Adrenal gland (tissue), 12 donors: ENCODE measurements around the gene CBL. TPM values are rescaled to one million over a fixed set of nuclear protein-coding genes. Genes with fewer than 3 reads are reported as not detected.

Source experiments
- DNase-seq, 7 donors: peaks; one replicate each; pipeline ENCODE4 v3.0.0-alpha.2; 2019 to 2020
- H3K27ac ChIP-seq, 5 donors: fragments of 200-600 bp; sonication (generic) in 4 of 5; 1 replicate in 3 of 5; 2 replicates in 2 of 5; pipeline versions ENCODE4 v1.5.1 to v1.8.0; 2016 to 2020; ENCODE audit warnings: mild to moderate bottlenecking in 1 of 5
- H3K27me3 ChIP-seq: fragments of 200-600 bp; 2 replicates; pipeline ENCODE4 v1.8.0; 2021
- H3K36me3 ChIP-seq, 2 donors: fragments of 200-600 bp; replicated peaks in 1 of 2; 1 replicate in 1 of 2; 2 replicates in 1 of 2; pipeline versions ENCODE4 v1.5.1 to v1.8.0; 2018 to 2022
- H3K4me1 ChIP-seq, 2 donors: fragments of 200-600 bp; replicated peaks in 1 of 2; 1 replicate in 1 of 2; 2 replicates in 1 of 2; pipeline versions ENCODE4 v1.5.1 to v1.8.0; 2018 to 2021
- H3K4me3 ChIP-seq, 4 donors: fragments of 200-600 bp; sonication (generic) in 3 of 4; one replicate each; pipeline ENCODE4 v1.5.1; 2016 to 2018
- H3K9me3 ChIP-seq, 3 donors: fragments of 200-600 bp; sonication (generic) in 1 of 3; replicated peaks in 1 of 3; 1 replicate in 2 of 3; 2 replicates in 1 of 3; pipeline versions ENCODE4 v1.5.1 to v1.8.0; 2016 to 2021
- CTCF ChIP-seq, 6 experiments: fragments of 450-650 bp in 4 of 6; fragments of 200-600 bp in 2 of 6; sonication (generic) in 1 of 6; IDR thresholded peaks; 1 replicate in 5 of 6; 2 replicates in 1 of 6; pipeline versions ENCODE4 v1.5.1 to v1.8.0; 2016 to 2021; ENCODE audit warnings: antibody characterized with exemption in 6 of 6, mild to moderate bottlenecking in 2 of 6, moderate library complexity in 1 of 6
- POLR2A ChIP-seq, 2 donors: fragments of 450-650 bp; IDR thresholded peaks; one replicate each; pipeline ENCODE4 v1.6.1; 2017; ENCODE audit warnings: antibody characterized with exemption in 2 of 2, mild to moderate bottlenecking in 2 of 2, moderate library complexity in 1 of 2
- WGBS, 4 donors: extraction: QIAGEN DNeasy Blood & Tissue Kit in 2 of 4; methylation state at CpG; one replicate each; pipeline versions ENCODE4 v1.1.5 to v1.1.7; 2013 to 2017; 5-methylcytosine and 5-hydroxymethylcytosine counted together
- intact Hi-C, 2 donors: fragments of 100-400 bp; cut with DNase I; formaldehyde crosslinking; loops; one replicate each; pipeline versions ENCODE4 v1.14.1 to v1.15.0; 2022 to 2023
- polyA plus RNA-seq, 3 donors: library from polyadenylated mRNA; stranded (reverse); fragments of 200-250 nt in 2 of 3; fragments of 350-450 nt in 1 of 3; fragmentation: Illumina TruSeq in 1 of 3; extraction: RNeasy Lipid Tissue Mini Kit (QIAGEN cat#74804) in 1 of 3; gene quantifications; one replicate each; pipeline ENCODE4 v1.2.3, GENCODE V29; 2013 to 2014
- total RNA-seq, 9 donors: library from RNA; depleted of rRNA in 4 of 9; stranded (reverse); fragments of >200 nt in 4 of 9; fragments of 120-200 nt in 1 of 9; fragmentation: NEBNext Ultra II Directional in 1 of 9; extraction: Animal tissue kit (Norgen Biotek cat#: 25700) in 1 of 9; gene quantifications; one replicate each; pipeline versions ENCODE4 v1.1.0 to v1.2.4, GENCODE V29; 2013 to 2023
- donor health status: healthy with polysubstance abuse.
- donor health status: Bipolar disorder and iron deficiency.
- donor health status: DM: yes; HTN: yes; CAD: no.
- donor health status: DM: no; HTN: no; CAD: no.
- donor health status: DM: no; HTN: no; CAD: no.
- donor health status: DM: yes; HTN: yes; CAD: no.

Gene CBL
- total and polyA plus RNA-seq, 12 donors = 4.9 to 21.9 (median 13.5) TPM

DNA sequence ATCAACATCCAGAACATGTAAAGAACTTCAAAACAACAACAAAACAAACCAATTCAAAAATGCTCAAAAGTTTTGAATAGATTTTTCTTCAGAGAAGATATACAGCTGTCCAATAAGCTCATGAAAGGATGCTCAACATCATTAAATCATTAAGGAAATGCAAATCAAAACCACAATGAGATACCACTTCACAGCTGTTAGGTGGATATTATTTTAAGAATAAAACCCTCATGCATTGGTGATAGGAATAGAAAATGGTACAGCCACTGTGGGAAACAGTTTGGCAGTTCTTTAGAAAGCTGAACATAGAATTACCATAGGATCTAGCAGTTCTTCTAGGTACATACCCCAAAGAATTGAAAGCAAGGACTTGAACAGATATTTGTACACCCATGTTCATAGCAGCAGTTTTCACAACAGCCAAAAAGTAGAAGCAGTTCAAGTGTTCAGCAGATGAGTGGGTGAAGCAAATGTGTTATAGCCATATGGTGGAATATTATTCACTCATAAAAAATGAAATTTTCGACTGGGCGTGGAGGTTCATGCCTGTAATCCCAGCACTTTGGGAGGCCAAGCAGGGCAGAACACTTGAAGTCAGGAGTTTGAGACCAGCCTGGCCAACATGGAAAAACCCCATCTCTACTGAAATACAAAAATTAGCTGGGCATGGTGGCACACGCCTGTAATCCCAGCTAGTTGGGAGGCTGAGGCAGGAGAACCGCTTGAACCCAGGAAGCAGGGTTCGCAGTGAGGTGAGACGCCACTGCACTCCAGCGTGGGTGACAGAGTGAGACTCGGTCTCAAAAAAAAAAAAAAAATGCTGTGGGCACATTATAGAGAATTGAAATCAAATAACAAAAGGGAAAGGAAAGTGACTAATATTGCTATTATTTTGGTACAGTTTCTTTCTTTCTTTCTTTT, 42.9 kb downstream of the CBL start:
- H3K4me1 ChIP-seq = no peaks in the 10 kb centered on the region
- intact Hi-C loops = no loop called here
- no peak for TF ChIP-seq CTCF (IDR thresholded peaks at IDR 0.05)
- no peak for TF ChIP-seq POLR2A (IDR thresholded peaks at IDR 0.05)
- no peak for DNase-seq
- 92 to 99% (median 95%) methylated on average over 8 of the region's 8 CpGs for WGBS, 4 donors
- H3K27me3 ChIP-seq = no peaks in the 10 kb centered on the region
- no peak overlapping the region for H3K4me3 ChIP-seq
- no peak overlapping the region for H3K27ac ChIP-seq
- no peaks in the 10 kb centered on the region for H3K36me3 ChIP-seq
- H3K9me3 ChIP-seq = no peaks in the 10 kb centered on the region

- intact Hi-C loops = no loop called here
- DNase-seq = no peak
- Histone ChIP-seq H3K27ac (no peak overlapping the region), H3K4me1 (no peaks in the 10 kb centered on the region), H3K4me3 (no peak overlapping the region), H3K36me3 (no peaks in the 10 kb centered on the region), H3K27me3 (no peaks in the 10 kb centered on the region), H3K9me3 (no peaks in the 10 kb centered on the region)
- WGBS, 4 donors = 63 to 100% (median 83%) methylated on average over 1 of the region's 1 CpG
- TF ChIP-seq POLR2A (IDR thresholded peaks at IDR 0.05) (no peak), CTCF (IDR thresholded peaks at IDR 0.05) (no peak)
Observed at GRCh38 chr11:119249671-119250010, 43.5 kb downstream of the CBL start.

DNA sequence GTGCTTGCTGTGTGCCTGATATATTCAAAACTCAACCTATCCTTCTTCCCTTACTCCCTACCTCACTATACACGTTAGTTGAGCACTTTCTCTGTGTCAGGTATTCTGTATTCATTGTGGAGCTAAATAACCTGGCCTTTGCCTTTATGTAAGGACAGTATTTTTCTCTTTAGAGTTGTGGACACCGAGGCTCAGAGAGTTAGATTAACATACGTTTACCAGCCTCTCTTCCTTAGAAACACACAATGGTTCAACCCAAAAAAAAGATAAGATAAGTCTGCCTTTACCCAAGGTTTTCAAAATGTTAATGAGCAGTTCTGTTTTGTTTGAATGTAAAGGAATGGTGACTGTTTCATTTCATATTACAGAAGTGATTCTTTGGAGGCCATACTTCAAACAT, 45.0 kb downstream of the CBL start:
- Histone ChIP-seq H3K9me3 (no peaks in the 10 kb centered on the region), H3K27me3 (no peaks in the 10 kb centered on the region), H3K4me1 (no peaks in the 10 kb centered on the region), H3K36me3 (no peaks in the 10 kb centered on the region), H3K27ac (no peak overlapping the region), H3K4me3 (no peak overlapping the region)
- WGBS, 4 donors = 84 to 91% (median 87%) methylated on average over 3 of the region's 3 CpGs
- intact Hi-C loops = no loop called here
- no peak for DNase-seq
- TF ChIP-seq CTCF (IDR thresholded peaks at IDR 0.05) = no peak

DNA sequence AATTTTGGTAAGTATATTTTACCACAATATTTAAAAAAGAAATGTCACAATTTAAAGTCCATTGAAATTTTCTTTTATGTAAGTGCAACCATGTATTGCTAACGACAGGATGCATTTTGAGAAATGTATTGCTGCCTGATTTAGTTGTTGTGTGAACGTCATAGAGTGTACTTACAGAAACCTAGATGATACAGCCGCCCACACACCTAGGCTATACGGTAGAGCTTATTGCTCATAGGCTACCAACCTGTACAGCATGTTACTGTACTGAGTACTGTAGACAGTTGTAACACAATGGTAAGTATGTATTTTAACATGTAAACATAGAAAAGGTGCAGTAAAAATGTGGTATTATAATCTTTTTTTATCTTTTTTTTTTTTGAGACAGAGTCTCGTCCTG, 48.1 kb downstream of the CBL start:
- 92 to 95% (median 95%) methylated on average over 5 of the region's 5 CpGs for WGBS, 4 donors
- H3K27ac ChIP-seq = no peak overlapping the region
- intact Hi-C loops = no loop called here

More for the DNA sequence above, 48.1 kb downstream of the CBL start:
- no peak for TF ChIP-seq CTCF (IDR thresholded peaks at IDR 0.05)
- H3K27me3 ChIP-seq = no peaks in the 10 kb centered on the region
- H3K9me3 ChIP-seq = no peaks in the 10 kb centered on the region
- no peaks in the 10 kb centered on the region for H3K36me3 ChIP-seq
- no peaks in the 10 kb centered on the region for H3K4me1 ChIP-seq
- DNase-seq = no peak
- H3K4me3 ChIP-seq = no peak overlapping the region
